Lower leg skin (tissue), 3 donors: ENCODE results near the gene PRG2.

Source experiments
- CTCF ChIP-seq, 3 donors: fragments of 450-650 bp; IDR thresholded peaks; one replicate each; pipeline ENCODE4 v1.5.1; 2016; ENCODE audit warnings: antibody characterized with exemption in 3 of 3, mild to moderate bottlenecking in 3 of 3, moderate library complexity in 2 of 3
- POLR2A ChIP-seq, 2 donors: fragments of 450-650 bp; IDR thresholded peaks; one replicate each; pipeline ENCODE4 v1.6.1; 2016 to 2017; ENCODE audit warnings: antibody characterized with exemption in 2 of 2, mild to moderate bottlenecking in 1 of 2, moderate library complexity in 1 of 2

- TF ChIP-seq CTCF (IDR thresholded peaks at IDR 0.05): no peak
- no peak for TF ChIP-seq POLR2A (IDR thresholded peaks at IDR 0.05)
Measured at GRCh38 chr11:57399972-57400578, 9.6 kb upstream of the PRG2 start.
